Measurements from ENCODE around the gene SNRPD1.

DNA sequence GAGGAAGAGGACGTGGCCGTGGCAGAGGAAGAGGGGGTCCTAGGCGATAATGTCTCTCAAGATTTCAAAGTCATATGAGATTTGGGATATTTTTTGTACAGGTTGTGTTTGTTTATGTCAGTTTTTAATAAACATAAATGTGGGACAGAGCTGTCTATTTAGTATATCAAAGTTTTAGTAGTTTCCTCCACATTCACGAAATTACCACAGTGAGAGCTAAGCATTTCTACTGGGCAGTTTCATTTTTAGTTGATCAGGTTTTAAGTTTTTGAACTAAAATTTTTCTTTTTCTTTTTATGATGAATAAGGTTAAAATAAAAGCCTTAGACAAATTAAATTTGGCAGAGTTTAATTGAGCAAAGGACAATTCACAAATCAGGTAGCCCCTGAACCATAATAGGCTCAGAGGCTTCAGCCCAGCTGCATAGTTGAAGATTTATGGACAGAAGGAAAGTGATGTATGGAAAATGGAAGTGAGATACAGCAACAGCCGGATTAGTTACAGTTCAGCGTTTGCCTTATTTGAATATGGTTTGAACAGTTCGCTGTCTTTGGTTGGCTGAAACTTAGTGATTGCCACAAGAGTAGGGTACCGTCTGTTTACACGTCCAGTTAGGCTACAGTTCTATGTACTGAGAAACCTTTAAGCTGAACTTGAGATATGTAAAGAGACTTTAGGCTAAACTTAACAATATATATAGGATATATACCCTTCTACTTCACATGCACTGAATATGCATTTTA, 17.1 kb downstream of the SNRPD1 start:
- no peak for TF ChIP-seq EZH2 (optimal IDR thresholded peaks at IDR 0.05; ENCODE audit: low read depth, low read length)
- TF ChIP-seq, protein P1, sequence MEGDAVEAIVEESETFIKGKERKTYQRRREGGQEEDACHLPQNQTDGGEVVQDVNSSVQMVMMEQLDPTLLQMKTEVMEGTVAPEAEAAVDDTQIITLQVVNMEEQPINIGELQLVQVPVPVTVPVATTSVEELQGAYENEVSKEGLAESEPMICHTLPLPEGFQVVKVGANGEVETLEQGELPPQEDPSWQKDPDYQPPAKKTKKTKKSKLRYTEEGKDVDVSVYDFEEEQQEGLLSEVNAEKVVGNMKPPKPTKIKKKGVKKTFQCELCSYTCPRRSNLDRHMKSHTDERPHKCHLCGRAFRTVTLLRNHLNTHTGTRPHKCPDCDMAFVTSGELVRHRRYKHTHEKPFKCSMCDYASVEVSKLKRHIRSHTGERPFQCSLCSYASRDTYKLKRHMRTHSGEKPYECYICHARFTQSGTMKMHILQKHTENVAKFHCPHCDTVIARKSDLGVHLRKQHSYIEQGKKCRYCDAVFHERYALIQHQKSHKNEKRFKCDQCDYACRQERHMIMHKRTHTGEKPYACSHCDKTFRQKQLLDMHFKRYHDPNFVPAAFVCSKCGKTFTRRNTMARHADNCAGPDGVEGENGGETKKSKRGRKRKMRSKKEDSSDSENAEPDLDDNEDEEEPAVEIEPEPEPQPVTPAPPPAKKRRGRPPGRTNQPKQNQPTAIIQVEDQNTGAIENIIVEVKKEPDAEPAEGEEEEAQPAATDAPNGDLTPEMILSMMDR (IDR thresholded peaks at IDR 0.05; ENCODE audit: low read length): no peak
